MCF 10A (cell line): ENCODE measurements around the gene IFNA10. TPM values are rescaled to one million over a fixed set of nuclear protein-coding genes. Genes with fewer than 3 reads are reported as not detected.
A peak's percentile ranks its signal among the peaks of the same experiment; 100 is the strongest.
"Not testable (repeated sequence)": the region's sequence is repeated elsewhere in the genome, so short reads cannot be mapped to it uniquely, and the experiment has no call there.

Experiments
- BruUV-seq: library from RNA; stranded (reverse); fragments of 400-500 nt; replicated peaks from 2 replicates; lab custom pipeline; 2021; lab: Mats Ljungman, UMichigan
- CTCF ChIA-PET: fragments of 300-600 bp; sonication (Branson Sonifier 250); formaldehyde crosslinking; extraction: SDS; loops from one replicate; lab custom pipeline; 2021; ENCODE audit warnings: antibody characterized with exemption, inconsistent platforms; lab: Yijun Ruan, JAX
- POLR2A ChIA-PET: fragments of 300-600, 350-650 bp; sonication (Branson Sonifier 250); formaldehyde crosslinking; extraction: SDS; loops from one replicate; lab custom pipeline; 2020; ENCODE audit warnings: antibody characterized with exemption, inconsistent platforms; lab: Yijun Ruan, JAX
- DNase-seq: peaks from one replicate; pipeline ENCODE4 v3.0.0-alpha.2; 2018; ENCODE audit not compliant: unreplicated experiment
- H3K27ac Mint-ChIP-seq: one replicate; pipeline ENCODE4 v1.8.0; 2022; ENCODE audit warnings: mild to moderate bottlenecking, low read depth, mixed read lengths; ENCODE audit not compliant: unreplicated experiment
- H3K27me3 Mint-ChIP-seq: one replicate; pipeline ENCODE4 v1.8.0; 2022; ENCODE audit warnings: mixed read lengths; ENCODE audit not compliant: insufficient read depth, unreplicated experiment
- H3K36me3 Mint-ChIP-seq: one replicate; pipeline ENCODE4 v1.8.0; 2022; ENCODE audit warnings: mild to moderate bottlenecking, moderate library complexity, mixed read lengths; ENCODE audit not compliant: insufficient read depth, unreplicated experiment
- H3K4me1 Mint-ChIP-seq: one replicate; pipeline ENCODE4 v1.8.0; 2022; ENCODE audit warnings: mixed read lengths; ENCODE audit not compliant: insufficient read depth, unreplicated experiment
- H3K4me3 Mint-ChIP-seq: one replicate; pipeline ENCODE4 v1.8.0; 2022; ENCODE audit warnings: mild to moderate bottlenecking, moderate library complexity, mixed read lengths; ENCODE audit not compliant: unreplicated experiment
- H3K9me3 Mint-ChIP-seq: one replicate; pipeline ENCODE4 v1.8.0; 2022; ENCODE audit warnings: mixed read lengths; ENCODE audit not compliant: unreplicated experiment
- CTCF ChIP-seq: fragments of 200-600 bp; IDR thresholded peaks from one replicate; pipeline ENCODE4 v1.8.0; 2022; ENCODE audit warnings: antibody characterized with exemption, mild to moderate bottlenecking; ENCODE audit not compliant: unreplicated experiment
- intact Hi-C: fragments of 100-400 bp; cut with micrococcal nuclease; formaldehyde crosslinking; loops from 2 replicates; pipeline ENCODE4 v1.14.1; 2022
- total RNA-seq: library from RNA; stranded (reverse); gene quantifications from 2 replicates; pipeline ENCODE4 v1.2.3, GENCODE V29; 2022

Gene IFNA10
- total RNA-seq, 1 experiment from 2014 or later = not detected

GRCh38 chr9:21235468-21236359 is 28.8 kb upstream of the IFNA10 start:
- H3K27me3 Mint-ChIP-seq = peaks cover 42% of the 10 kb centered on the region
- H3K27ac Mint-ChIP-seq, H3K4me3 Mint-ChIP-seq, BruUV-seq, intact Hi-C loops, H3K9me3 Mint-ChIP-seq, H3K36me3 Mint-ChIP-seq, H3K4me1 Mint-ChIP-seq: not testable (repeated sequence)
- DNase-seq = peak; percentile 37
- ChIA-PET CTCF (interaction anchor here (0.6 to 4.0 kb wide), 18 partner anchors 10 to 1371 kb away, joined by 3 to 17 read pairs (median 3); no protein-coding TSS in a partner anchor), POLR2A (interaction anchor here (0.6 kb wide), 1 partner anchor 207 kb away, joined by 4 read pairs; no protein-coding TSS in a partner anchor)
- TF ChIP-seq CTCF = peak; percentile 18

DNA sequence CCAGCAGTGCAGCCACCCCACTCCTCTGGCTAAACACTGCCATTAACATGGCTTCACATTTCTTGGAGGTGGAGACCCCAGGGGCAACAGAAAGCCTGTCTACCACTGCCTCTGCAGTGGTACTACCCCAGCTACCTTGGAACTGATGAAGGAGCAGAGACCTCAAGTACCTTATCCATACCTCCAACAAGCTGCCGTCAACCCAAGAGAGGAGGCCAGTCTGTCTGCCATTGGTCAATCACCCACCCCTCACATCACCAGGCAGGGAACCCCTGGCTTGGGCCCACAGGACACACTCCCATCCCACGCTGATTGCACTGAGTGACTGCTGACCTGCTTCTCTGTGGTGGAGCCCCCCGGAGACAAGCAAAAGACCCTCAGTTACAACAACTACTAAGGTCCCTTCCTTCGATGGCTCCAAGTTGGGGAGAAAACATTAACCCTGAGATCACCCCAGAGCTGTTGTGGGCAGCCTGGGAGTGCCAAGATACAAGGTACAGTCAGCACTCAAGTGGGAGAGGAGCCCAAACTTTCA is 27.3 kb upstream of the IFNA10 start:
- H3K9me3 Mint-ChIP-seq = no peaks in the 10 kb centered on the region
- no peaks in the 10 kb centered on the region for H3K36me3 Mint-ChIP-seq
- ChIA-PET CTCF (interaction anchor here (0.7 to 4.0 kb wide), 2 partner anchors 19 to 22 kb away, joined by 3 to 17 read pairs; no protein-coding TSS in a partner anchor), POLR2A (no interaction called here)
- TF ChIP-seq CTCF = no peak
- intact Hi-C loops = no loop called here
- no peak overlapping the region for H3K27ac Mint-ChIP-seq
- no peak overlapping the region for H3K4me3 Mint-ChIP-seq
- H3K27me3 Mint-ChIP-seq = peaks cover 32% of the 10 kb centered on the region
- peaks cover 5% of the 10 kb centered on the region for H3K4me1 Mint-ChIP-seq
- no peak for DNase-seq
- no TSS peak for BruUV-seq

- intact Hi-C loops = no loop called here
- Mint-ChIP-seq H3K4me1 (peaks cover 5% of the 10 kb centered on the region), H3K36me3 (no peaks in the 10 kb centered on the region), H3K27me3 (peaks cover 26% of the 10 kb centered on the region), H3K27ac (no peak overlapping the region), H3K4me3 (no peak overlapping the region), H3K9me3 (no peaks in the 10 kb centered on the region)
- no peak for DNase-seq
- no TSS peak for BruUV-seq
- CTCF ChIA-PET = no interaction called here
- no peak for TF ChIP-seq CTCF
- POLR2A ChIA-PET = no interaction called here
Observed at GRCh38 chr9:21233258-21233657, 26.3 kb upstream of the IFNA10 start.

- no peak within 1 kb of the TSS for H3K4me3 Mint-ChIP-seq
- TF ChIP-seq CTCF = no peak
- POLR2A ChIA-PET = no interaction called here
- no peak within 1 kb of the TSS for H3K27ac Mint-ChIP-seq
- BruUV-seq = no TSS peak
- no peaks in the 10 kb centered on the region for H3K36me3 Mint-ChIP-seq
- intact Hi-C loops = no loop called here
- no peak for DNase-seq
- peaks cover 47% of the 10 kb centered on the region for H3K27me3 Mint-ChIP-seq
- no peaks in the 10 kb centered on the region for H3K9me3 Mint-ChIP-seq
- no peaks in the 10 kb centered on the region for H3K4me1 Mint-ChIP-seq
- CTCF ChIA-PET = no interaction called here
Observed at GRCh38 chr9:21228122-21228521, 21.2 kb upstream of the IFNA10 start, which contains the start of gene IFNA17. Gene IFNA17, minus strand, starts transcription at chr9:21228222. Its CDS starts 49 bp downstream, at chr9:21228173.

DNA sequence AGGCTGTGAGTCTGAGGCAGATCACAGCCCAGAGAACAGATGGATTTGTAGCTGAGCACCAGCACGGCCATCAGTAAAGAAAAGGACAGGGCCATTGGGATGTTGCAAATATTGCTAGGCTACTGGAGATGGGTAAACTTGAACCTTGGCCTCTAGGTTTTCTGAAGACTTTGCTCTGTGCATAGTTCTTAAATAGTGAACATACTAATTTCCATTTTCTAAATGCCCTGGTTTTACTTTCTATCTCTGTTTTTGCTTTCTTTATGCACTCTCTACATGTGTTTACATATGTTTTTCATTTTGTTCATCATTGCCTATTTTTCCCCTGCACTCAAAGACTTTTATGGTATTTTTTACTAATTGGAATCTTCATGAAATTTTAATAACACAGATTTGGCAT is 10.3 kb upstream of the IFNA10 start, which contains the start of gene IFNA16:
IFNA16 (minus strand) TSS at position 101 of the 400 bp plus-strand sequence; CDS start at position 95, 6 bp downstream.
- H3K4me3 Mint-ChIP-seq, H3K36me3 Mint-ChIP-seq, H3K27ac Mint-ChIP-seq, DNase-seq, intact Hi-C loops, POLR2A ChIA-PET, H3K9me3 Mint-ChIP-seq, H3K4me1 Mint-ChIP-seq, BruUV-seq: not testable (repeated sequence)
- CTCF ChIA-PET = interaction anchor here (0.7 kb wide), 1 partner anchor 36 kb away, joined by 3 read pairs; no protein-coding TSS in a partner anchor
- peaks cover 36% of the 10 kb centered on the region for H3K27me3 Mint-ChIP-seq
